HepG2 (cell line): ENCODE results near the gene ZSCAN32.

Source experiments
- ARID3A ChIP-seq: IDR thresholded peaks from 2 replicates; pipeline ENCODE4 v1.6.1; 2012; ENCODE audit warnings: low read depth, low read length, improper control_type of control experiment
- KAT2B ChIP-seq: fragments of 150-350 bp; IDR thresholded peaks from 2 replicates; pipeline ENCODE4 v1.6.1; 2014; ENCODE audit warnings: low read depth, low read length, borderline replicate concordance
- KLF15 ChIP-seq: sonication (generic); formaldehyde crosslinking; IDR thresholded peaks from 2 replicates; pipeline ENCODE4 v1.8.1; 2023; ENCODE audit warnings: borderline replicate concordance, mild to moderate bottlenecking, inconsistent platforms, missing genetic modification reagents, mixed read lengths
- NR2F1 ChIP-seq, 2 experiments: fragments of 450-650 bp in 1 of 2; formaldehyde crosslinking in 1 of 2; IDR thresholded peaks; 2 replicates each; pipeline versions ENCODE4 v1.5.0 to v1.6.1; 2016 to 2020; ENCODE audit warnings: mild to moderate bottlenecking in 1 of 2, missing compliant biosample characterization in 1 of 2, missing genetic modification reagents in 1 of 2, moderate library complexity in 1 of 2
- RFX5 ChIP-seq: IDR thresholded peaks from 2 replicates; pipeline ENCODE4 v1.6.1; 2011; ENCODE audit warnings: low read depth, low read length, improper control_type of control experiment
- TGIF2 ChIP-seq: IDR thresholded peaks from 2 replicates; pipeline ENCODE4 v1.6.1; 2016; ENCODE audit warnings: control low read depth, missing compliant biosample characterization

DNA sequence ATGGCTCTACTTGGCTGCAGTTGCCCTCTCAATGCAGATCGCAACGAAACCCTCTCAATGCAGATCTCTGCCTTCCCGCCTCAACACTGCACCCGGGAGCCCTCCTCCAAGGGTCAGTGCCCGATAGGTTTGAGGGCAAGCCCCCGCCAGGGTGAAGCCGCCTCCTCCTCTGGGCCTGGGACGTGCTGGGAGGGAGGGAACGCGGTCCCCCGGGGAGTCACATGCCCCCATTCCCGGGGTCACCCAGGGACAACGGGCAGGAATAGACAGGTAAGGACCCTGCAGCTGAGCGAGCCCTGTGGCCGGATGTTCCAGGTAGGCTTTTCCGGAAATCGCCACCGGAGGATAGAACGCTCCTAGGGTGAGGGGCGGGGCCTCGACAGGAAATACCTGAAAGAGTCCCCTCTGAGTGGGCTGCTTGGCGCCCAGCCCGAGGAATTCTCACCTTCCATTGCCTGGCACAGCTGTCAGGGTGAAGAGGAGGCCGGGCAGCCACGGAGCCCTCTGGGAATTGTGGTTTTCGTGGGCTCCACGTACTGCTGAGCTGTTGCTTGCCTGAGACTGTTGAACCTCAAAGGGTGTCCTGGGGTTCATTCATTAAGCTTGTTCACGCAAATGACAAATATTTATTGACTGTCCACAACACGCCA, 13.1 kb upstream of the ZSCAN32 start:
- TF ChIP-seq KAT2B (no peak), RFX5 (no peak), NR2F1 (CRISPR knock-in tag; IDR thresholded peaks at IDR 0.05) (no peak), ARID3A (no peak), TGIF2 (no peak), KLF15 (no peak)
